HG03442 (cell line): ENCODE data around the gene SSH2.

Experiments used
- ATAC-seq: cut with Tn5 transposase; IDR thresholded peaks from one replicate; pipeline ENCODE4 v1.9.1; 2021; ENCODE audit warnings: mild to moderate bottlenecking, moderate library complexity; ENCODE audit not compliant: unreplicated experiment

Gene SSH2

GRCh38 chr17:29716566-29716965, 213.5 kb downstream of the SSH2 start:
- no peak for ATAC-seq

DNA sequence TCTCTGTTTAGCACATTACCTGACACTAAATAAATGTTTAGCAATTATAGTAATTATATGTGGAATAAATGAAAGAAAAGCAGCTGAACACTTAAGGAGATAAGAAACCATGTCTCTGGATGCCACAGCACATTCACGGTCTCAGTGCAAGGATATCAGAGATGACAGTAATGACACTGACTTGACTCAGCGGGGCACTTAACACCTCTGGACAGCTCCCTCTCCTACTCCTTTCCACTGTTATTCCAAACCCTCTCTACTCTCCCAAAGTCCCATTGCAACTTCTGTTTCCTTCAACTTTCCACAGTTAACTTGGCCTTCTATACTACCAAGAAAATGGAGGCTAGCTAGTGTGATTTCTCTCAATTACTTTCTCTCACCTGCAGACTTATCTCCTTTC, 214.3 kb downstream of the SSH2 start:
- no peak for ATAC-seq

- no peak for ATAC-seq
Measured at GRCh38 chr17:29714146-29714545, 215.9 kb downstream of the SSH2 start.

DNA sequence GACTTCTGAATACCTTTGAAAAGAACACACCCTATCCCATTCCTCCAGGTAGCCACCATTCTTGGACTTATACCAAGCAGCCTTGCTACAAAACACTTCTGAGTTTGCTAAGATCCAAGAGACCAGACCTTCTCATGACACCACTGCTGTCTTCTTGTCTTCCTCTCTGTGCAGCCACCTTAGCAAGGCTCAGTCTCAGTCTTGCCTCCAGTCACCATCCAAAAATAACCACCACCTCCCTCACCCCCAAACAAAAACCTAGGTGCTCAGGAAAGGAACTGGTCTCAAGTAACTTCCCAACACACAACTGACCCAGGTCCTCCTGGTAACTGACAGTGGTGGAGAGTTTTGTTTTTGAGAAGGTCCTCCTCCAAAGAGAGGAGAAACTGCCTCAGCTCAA, 216.4 kb downstream of the SSH2 start:
- no peak for ATAC-seq

- no peak for ATAC-seq
Measured at GRCh38 chr17:29711588-29712385, 218.2 kb downstream of the SSH2 start.

DNA sequence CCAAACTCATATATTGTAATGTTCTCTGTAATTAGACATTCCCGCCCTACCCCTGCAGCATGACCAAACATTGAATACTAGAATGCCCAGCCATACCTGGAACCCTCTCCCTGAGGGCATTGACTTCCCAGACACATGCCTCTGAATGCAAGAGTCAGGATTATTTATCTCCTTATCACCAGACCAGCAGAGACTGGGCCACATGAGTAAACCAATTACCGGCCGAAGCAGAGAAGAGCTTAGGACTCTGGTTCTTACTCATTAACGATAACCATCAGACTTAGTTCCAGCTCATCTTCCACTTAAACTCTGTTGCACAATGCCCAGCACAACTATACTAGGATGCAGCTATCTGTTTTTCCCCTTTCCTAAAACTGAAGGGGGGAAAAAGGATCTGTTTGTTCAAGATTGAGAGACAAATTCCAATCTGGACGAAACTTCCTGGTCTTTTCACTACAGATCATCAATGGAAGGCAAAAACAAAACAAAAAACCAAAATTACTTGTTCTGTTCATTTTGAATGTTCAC, 219.1 kb downstream of the SSH2 start:
- ATAC-seq: no peak

GRCh38 chr17:29710520-29710884, 219.5 kb downstream of the SSH2 start:
- ATAC-seq: no peak

- ATAC-seq: no peak
Measured at GRCh38 chr17:29709866-29710519, 220.0 kb downstream of the SSH2 start.

- ATAC-seq: no peak
Measured at GRCh38 chr17:29707212-29707571, 222.8 kb downstream of the SSH2 start.

DNA sequence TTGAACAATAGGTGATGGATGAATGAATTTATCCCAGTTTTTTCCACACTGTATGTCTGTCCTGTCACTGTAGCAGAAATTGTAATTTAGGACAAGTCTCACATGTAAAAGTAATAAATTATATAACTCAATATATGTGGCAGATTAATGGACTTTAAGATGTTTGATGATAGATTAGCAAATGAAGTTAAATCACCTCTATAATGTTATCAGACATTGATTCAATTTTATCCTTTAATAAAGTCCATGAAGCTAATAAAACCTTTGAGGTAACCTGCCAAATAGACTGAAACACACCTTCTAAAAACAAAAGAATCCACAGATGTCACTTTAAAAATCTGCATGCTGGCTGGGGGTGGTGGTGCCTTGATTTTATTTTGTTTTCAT, 224.0 kb downstream of the SSH2 start:
- no peak for ATAC-seq

DNA sequence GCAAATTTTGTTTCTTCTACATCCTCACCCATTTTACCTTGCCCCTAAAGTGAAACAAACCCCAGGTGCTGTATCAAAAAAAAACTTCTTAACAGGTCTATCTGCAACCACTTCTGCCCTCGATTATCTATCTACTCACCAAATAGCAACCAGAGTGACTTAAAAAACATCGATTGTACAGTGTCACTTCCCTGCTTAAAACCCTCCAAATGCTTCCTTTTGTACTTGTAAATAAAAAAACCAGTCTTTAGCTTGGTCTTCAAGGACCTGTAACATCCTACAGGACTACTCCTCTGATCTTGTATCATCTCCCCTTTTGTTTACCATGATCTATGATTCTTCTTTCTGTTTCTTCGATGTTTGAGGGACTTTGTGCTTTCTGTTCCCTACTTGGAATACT, 224.6 kb downstream of the SSH2 start:
- ATAC-seq: no peak

- no peak for ATAC-seq
Measured at GRCh38 chr17:29699283-29699682, 230.7 kb downstream of the SSH2 start.

DNA sequence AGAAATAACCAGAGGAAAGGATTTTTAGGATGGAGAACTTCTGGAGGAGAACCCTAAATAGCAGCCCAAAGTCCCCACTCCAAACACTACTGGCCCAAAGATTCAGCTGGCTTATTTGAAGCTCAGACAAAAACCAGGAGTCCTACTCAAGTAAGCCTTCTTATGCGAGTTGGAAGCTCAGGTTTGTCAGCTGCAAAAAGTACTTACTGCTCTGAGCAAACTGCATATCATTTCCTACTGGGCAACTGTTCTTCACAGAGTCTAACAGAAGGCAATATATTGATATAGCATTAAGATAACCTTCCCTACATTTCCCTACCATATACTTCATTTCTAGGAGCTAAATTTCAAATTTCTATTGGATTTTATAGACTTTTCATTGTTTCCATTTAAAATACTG, 231.2 kb downstream of the SSH2 start:
- ATAC-seq: no peak

DNA sequence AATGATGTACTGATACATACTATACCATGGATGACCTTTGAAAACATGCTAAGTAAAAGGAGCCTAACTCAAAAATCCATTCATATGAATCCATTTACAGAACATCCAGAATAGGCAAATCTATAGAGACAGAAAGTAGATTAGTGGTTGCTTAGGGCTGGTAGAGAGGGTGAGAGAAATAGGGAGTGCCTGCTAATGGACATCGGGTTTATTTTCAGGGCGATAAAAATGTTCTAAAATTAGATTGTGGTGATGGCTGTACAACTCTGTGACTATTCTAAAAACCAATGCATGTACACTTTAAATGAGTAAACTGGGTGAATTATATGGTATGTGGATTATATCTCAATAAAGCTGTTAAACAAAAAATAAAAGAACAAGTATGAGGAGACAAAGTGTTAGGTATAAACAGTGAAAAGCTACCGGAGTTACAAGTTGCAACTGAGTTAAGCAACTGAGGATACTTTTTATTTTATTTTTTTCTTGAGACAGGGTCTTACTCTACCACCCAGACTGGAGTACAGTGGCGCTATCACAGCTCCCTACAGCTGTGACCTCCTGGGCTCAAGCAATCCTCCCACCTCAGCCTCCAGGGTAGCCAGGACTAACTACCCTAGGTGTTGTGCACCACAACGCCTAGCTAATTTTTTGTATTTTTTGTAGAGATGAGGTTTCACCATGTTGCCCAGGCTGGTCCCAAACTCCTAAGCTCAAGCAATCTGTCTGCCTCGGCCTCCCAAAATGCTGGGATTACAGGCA, 231.8 kb downstream of the SSH2 start:
- ATAC-seq: no peak

GRCh38 chr17:29697371-29697770, 232.7 kb downstream of the SSH2 start:
- ATAC-seq: no peak

DNA sequence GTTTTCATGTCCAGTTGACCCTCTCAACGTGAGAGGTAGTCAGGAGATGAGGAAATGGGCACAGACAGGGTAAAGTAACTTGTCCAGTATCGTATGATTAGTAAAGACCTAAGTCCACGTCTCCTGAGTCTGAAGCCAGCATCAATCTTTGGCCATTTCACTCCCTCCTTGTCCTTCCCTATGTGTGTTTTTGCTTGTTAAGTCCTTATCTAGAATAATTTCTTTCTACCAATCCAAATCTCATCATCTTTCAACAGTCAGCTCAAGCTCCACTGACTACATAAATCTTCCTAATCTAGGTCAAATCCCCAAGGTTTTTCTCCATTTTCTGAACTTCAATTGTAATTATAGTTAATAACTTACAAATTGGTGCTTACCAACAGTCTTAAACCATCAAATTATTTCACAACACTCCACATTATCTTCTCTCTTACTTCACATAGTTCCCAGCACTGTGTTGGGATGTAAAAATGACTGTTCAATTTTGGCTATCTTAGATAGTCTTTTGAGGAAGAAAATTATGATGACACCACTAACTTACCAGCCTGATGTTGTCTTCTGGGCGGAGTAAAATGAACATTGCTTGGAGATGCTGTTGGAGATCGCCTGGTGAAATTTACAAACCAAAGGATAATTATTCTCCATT, 235.0 kb downstream of the SSH2 start:
- no peak for ATAC-seq

GRCh38 chr17:29693751-29694150, 236.3 kb downstream of the SSH2 start:
- ATAC-seq: no peak

- ATAC-seq: no peak
Measured at GRCh38 chr17:29687596-29687995, 242.4 kb downstream of the SSH2 start.

GRCh38 chr17:29686993-29687590, 242.9 kb downstream of the SSH2 start:
- no peak for ATAC-seq

GRCh38 chr17:29683481-29683880, 246.5 kb downstream of the SSH2 start:
- ATAC-seq: no peak

DNA sequence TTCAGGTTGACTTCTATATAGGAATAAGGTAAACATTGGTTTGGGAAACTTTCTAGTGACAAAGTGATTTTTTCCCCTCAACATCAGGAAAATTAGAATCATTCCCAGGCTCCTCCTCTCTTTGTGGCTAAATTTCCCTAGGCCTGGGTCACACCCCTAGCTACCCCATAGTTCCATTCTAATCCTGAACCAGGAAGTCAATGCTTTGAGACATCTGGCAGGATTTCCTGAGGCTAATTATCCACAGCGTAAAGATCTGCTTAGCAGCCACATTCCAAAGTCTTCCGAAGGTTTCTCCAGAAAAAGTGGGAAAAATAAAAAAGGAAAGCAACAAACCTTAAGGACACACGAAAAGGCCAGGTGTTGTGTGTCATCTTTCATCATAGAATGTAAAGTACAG, 247.0 kb downstream of the SSH2 start:
- ATAC-seq: no peak
